ENCODE data around the gene CMIP.
A peak's percentile ranks its signal among the peaks of the same experiment; 100 is the strongest.

CMIP gene

DNA sequence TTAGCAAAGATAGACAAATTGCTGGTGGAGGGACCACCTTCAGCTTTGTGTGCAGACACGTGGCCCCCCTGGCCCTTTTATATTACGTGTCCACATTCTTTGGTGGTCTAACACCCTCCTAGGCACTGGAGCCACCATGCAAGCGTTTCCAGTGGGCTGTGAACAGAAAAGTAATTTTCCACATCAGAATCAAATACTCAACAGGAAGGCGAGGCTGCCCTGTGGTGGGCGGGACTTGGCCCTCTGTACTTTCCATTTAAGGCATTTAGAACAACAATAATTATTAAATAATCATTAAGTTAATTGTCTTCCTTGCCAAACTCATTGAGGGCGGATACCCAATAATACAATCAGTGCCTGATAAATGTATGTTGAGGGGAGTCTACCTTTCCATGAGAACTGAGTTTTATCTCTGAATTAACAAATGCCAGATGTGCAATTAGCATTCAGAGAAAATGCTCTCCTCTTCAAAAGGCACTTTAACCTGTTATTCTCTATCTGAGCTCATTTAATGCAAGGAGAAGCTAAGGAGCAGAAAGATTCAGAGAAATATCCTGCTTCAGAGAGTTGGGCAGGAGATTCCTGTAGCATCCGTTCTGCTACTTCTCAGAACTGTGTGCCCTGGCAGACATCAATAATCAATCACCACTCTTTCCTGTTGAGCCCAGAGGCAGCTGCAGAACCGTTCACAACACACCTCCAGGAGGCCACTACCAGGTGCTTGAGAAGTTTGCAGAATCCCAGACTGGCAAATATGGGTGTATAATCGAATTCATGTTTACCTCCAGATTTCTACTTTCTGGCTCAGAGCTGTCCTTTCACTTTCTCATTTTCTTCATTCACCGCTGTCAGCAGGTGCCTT lies 109.4 kb downstream of the CMIP start:
- DNase-seq: no peak

GRCh38 chr16:81554979-81555378 lies 110.4 kb downstream of the CMIP start:
- no peak for DNase-seq

DNA sequence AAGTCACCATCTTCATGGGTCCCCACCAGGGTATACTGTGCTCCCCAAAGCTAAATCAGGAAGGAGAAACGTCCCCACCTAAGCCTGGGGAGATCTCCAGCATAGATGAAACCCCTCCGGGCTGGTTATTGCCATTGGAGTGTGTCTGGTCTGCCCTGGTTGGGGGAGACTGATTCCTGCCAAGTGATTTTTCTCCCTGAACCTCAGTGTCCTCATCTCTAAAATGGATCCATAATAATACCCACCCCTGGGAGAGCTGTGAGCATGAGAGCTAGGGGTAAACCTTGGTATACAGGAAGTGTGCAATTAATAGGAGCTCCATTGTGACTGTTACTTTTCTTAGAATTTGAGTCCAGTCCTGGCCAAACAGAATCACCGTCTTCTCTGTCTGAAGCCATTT lies 111.1 kb downstream of the CMIP start:
- no peak for DNase-seq

- DNase-seq: no peak
These were observed 112.2 kb downstream of the CMIP start for GRCh38 chr16:81556715-81557284.

- no peak for DNase-seq
These were observed 113.5 kb downstream of the CMIP start for GRCh38 chr16:81558077-81558443.

DNA sequence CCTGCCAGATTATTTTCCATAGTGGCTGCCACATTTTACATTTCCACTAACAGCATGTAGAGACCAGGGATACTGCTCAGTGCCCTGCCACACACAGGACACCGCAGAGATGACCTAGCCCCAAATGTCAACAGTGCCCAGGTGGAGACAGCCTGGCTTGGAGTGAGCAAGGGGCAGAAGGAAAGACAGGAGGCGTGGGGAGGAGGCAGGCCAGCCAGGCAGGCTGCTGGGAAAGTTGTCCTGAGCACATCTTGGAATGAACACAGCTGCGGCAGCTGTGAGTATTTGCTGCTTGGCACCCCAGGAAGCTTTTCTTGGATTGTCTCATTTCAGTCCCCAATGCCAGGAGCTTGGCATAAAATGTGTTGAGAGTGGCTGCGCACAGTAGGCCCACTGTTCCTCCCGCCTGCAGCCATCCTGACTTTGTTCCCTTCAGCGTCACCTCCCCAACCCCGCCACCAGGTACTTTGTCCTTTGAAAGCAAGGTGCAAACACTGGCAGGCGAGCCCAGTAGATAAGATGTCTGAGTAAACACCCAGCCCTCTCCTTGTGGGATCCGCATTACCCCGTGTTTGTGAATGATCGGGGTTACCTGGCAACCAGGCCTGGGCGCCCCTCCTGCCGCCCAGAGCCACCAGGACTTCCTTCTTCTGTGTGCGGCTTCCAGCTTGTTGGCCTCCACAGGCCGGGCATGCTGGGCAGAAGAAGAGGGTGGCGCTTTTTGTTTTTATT lies 114.0 kb downstream of the CMIP start:
- DNase-seq: no peak

DNA sequence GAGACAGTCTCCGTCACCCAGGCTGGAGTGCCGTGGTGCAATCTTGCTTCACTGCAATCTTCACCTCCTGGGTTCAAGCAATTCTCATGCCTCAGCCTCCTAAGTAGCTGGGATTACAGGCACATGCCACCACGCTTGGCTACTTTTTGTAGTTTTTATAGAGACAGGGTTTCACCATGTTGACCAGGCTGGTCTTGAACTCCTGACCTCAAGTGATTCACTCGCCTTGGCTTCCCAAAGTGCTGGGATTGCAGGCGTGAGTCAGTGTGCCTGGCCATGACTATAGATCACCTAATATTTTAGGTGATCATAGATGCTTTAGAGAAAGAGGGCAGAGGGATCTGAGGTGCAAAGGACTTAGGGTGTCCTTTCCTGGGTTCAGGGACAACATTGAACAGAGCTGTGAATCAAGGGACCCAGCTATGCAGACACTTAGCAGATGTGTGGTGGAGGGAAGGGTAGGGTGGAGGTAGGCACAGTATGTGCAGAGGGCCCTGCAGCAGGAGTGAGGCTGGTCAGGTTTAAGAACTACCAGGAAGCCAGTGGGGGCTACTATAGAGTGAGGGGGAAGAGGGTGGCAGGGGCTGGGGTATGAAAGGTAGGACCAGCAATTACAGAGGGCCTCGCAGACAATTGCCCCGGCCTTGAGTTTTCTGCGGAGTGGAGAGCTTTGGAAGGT lies 116.5 kb downstream of the CMIP start:
- no peak for DNase-seq

DNA sequence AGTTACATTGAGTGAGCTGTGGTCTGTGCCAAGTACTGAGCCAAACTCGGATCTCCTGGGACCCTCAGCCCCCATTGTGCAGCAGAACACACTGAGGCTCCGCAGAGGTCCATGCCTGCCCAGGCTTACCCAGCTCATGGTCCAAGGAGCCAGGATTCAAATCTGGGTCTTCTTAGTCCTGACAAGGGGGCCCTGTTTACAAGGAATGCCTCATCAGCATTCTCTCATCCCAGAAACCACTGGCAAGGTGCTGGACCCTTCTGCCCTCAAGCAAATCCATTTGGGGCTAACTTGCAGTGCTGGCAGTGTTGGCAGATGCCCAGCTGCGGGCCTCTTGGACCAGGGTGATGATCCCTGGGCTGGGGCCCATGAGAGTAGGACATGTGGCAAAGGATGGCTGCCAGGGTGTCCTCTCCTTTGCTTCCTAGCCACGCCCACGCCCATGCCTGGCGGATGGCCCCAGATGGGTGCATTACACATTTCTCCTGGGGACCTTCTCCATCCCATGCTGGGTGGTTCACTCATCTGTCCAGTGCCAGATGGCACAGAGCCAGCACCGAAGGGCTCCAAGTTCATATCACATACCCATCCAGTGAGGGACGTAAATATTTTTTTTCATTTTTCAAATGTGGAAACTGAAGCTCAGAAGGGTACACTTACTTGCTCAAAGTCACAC lies 117.7 kb downstream of the CMIP start:
- no peak for DNase-seq

DNA sequence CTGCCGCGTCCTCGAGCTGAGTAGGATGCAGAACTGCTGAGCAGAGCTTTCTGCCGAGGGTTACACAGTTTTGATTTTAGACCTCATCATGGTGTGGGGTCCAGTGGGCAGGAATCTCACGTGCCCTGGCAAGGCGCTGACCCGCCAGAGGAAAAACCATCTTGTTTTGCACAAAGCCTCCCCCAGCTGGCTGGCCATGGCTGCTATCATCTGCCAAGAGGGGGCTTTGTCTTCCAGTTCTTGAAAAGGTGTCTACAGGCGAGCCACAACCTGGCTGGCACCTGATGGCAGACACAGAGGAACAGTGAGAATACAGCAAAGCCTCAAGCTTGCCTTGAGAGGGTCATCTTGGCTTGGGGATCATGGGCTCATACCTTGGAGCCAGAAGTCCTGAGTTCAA lies 118.3 kb downstream of the CMIP start:
- no peak for DNase-seq

GRCh38 chr16:81564421-81564911 lies 119.9 kb downstream of the CMIP start:
- no peak for DNase-seq

- DNase-seq: no peak
These were observed 120.9 kb downstream of the CMIP start for GRCh38 chr16:81565321-81566028.

DNA sequence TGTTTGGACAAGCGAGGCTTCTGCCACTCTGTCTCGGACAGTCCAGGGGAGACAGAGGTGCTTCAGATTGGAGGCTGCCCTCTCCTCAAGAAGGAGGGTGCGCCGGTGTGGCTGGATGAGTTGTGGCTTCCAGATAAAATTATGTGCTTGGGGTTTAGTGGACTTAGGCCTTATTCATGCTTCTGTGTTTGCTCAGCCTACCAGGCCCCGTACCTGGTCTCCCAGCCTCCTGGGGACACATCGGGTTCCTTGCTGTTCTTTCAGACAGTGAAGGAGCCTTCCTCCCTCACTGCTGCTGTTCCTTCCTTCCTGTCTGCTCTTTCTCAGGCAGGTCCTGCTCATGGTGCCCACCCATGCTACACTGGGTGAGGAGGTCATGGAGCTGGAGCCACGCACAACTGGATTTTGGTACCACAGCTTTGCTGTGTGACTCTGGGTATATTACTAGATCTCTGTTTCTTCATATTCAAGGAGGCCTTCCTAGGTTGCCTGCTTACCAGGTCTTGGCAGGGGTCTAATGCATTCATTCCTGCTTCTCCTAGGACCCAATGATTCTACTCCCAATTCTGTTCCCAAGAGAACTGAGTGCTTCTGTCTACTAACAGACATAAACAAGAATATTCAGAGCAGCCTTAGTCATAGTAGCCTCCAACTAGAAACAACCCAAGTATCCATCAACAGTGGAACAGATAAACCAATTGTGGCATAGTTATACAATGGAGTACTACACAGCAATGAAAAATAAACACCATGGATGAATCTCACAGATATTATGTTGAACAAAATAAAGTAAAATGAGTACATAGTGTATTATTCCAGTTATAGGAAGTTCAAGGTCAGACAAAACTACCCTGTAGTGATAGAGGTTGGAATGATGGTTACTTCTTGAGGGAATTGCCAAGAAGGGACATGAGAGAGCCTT lies 121.7 kb downstream of the CMIP start:
- no peak for DNase-seq

GRCh38 chr16:81567087-81567486 lies 122.5 kb downstream of the CMIP start:
- DNase-seq: no peak

GRCh38 chr16:81567987-81568748 lies 123.6 kb downstream of the CMIP start:
- peak; percentile 79 to 81 for DNase-seq

DNA sequence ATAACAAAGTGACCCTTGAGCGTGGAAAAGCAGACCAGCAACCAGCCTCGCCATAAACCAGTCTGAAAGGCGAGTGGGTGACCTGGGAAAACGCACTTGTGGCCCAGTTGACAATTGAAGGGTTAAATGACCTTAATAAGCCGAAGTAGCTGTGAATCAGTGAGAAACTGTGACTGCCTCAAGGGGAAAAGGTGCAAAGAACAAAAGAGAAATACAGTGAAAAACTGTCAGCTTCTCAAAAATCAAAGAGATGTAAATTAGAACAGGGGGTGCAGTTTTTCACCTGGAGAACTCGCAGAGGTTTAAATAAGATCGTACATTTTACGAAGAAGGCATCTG lies 124.1 kb downstream of the CMIP start:
- no peak for DNase-seq

GRCh38 chr16:81569361-81570034 lies 124.9 kb downstream of the CMIP start:
- DNase-seq: no peak

DNA sequence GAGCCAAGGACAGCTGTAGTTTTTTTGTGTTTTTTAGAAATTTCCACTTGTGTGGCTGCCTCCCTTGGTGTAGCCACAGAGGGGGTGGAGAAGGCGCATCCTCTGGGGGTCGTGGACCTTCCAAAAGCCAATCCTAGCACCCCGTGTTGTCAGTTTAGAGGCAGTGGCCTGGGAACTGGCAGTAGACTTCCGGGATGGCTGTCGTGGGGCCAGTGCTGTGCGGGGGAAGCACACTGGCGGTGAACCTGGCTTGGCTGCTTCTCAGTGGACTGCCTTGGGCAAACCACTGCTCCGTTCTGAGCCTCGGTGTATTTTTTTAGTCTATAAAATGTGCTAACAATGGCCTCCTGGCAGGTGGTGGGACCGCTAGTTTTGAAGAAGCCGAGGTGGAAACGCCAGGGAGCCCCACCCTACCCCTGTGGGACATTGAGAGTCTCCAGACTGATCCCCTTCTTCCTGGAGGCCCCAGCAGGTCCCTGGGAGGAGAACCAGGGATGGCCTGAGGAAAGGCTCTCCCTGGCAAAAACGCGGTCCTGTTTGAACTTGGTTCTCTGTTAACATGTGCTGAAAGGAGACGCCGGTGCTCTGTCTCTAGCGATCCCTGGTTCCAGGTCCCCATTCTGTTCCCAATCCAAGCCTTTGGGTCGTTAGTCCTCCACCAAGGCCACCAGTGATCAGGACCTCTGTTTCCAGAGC lies 125.7 kb downstream of the CMIP start:
- DNase-seq: no peak

DNA sequence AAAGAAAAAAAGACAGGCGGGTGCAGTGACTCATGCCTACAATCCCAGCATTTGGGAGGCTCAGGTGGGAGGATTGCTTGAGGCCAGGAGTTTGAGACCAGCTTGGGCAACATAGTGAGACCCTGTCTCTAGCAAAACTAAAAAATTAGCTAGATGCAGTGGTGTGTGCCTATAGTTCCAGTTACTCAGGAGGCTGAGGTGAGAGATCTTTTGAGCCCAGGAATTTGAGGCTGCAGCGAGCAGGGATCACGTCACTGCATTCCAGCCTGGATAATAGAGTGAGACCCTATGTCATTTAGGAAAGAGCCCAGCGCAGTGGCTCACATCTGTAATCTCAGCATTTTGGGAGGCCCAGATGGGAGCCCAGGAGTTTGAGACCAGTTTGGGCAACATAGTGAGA lies 126.6 kb downstream of the CMIP start:
- DNase-seq: no peak
